Activated B cell treated with CpG ODN at 0.5 μM for 24 hours (primary cell): ENCODE data around the gene HBG2. TPM values are rescaled to one million over a fixed set of nuclear protein-coding genes. Genes with fewer than 3 reads are reported as not detected.
"Not testable (repeated sequence)": the region's sequence is repeated elsewhere in the genome, so short reads cannot be mapped to it uniquely, and the experiment has no call there.

ENCODE experiments used
- ATAC-seq: fragments of 200-7000 bp; cut with Tn5 transposase; one replicate; pipeline ENCODE4 v1.10.0; 2021; ENCODE audit warnings: low read depth, mild to moderate bottlenecking, moderate library complexity
- CTCF ChIA-PET: fragments of 350-600 bp; sonication (Branson Sonifier 250); formaldehyde crosslinking; loops from one replicate; lab custom pipeline; 2021; ENCODE audit warnings: antibody characterized with exemption; lab: Charles Lee
- POLR2A ChIA-PET: fragments of 350-600 bp; sonication (Branson Sonifier 250); formaldehyde crosslinking; loops from one replicate; lab custom pipeline; 2021; ENCODE audit warnings: antibody characterized with exemption; lab: Charles Lee
- DNase-seq: peaks from one replicate; pipeline ENCODE4 v3.0.0; 2022
- H3K27ac Mint-ChIP-seq: one replicate; pipeline ENCODE4 v1.8.0; 2020; ENCODE audit warnings: mixed read lengths
- H3K27me3 Mint-ChIP-seq: one replicate; pipeline ENCODE4 v1.8.0; 2021; ENCODE audit warnings: mixed read lengths
- H3K36me3 Mint-ChIP-seq: one replicate; pipeline ENCODE4 v1.8.0; 2021; ENCODE audit warnings: low read depth, mixed read lengths
- H3K4me1 Mint-ChIP-seq: one replicate; pipeline ENCODE4 v1.8.0; 2021; ENCODE audit warnings: mixed read lengths
- H3K4me3 Mint-ChIP-seq: one replicate; pipeline ENCODE4 v1.8.0; 2020; ENCODE audit warnings: mild to moderate bottlenecking, mixed read lengths
- H3K9me3 Mint-ChIP-seq: one replicate; pipeline ENCODE4 v1.8.0; 2020; ENCODE audit warnings: mixed read lengths
- CTCF ChIP-seq: fragments of 200-600 bp; IDR thresholded peaks from one replicate; pipeline ENCODE4 v1.8.0; 2022; ENCODE audit warnings: antibody characterized with exemption, mild to moderate bottlenecking
- intact Hi-C: fragments of 100-400 bp; cut with micrococcal nuclease; formaldehyde crosslinking; loops from one replicate; pipeline ENCODE4 v1.15.1; 2024
- total RNA-seq: library from RNA; stranded (reverse); gene quantifications from 2 replicates; pipeline ENCODE4 v1.2.3, GENCODE V29; 2022

HBG2 gene
- total RNA-seq, result not detected in 2 replicates

GRCh38 chr11:5254646-5255413 lies at the start of gene HBG2:
Gene HBG2, minus strand, starts transcription at chr11:5254781. Its CDS starts 53 bp downstream, at chr11:5254728.
- H3K27ac Mint-ChIP-seq, ATAC-seq, H3K4me1 Mint-ChIP-seq, DNase-seq, H3K4me3 Mint-ChIP-seq, CTCF ChIA-PET, H3K9me3 Mint-ChIP-seq, H3K36me3 Mint-ChIP-seq, intact Hi-C loops, H3K27me3 Mint-ChIP-seq, POLR2A ChIA-PET: not testable (repeated sequence)

- H3K36me3 Mint-ChIP-seq, result no peaks in the 10 kb centered on the region
- H3K27me3 Mint-ChIP-seq, result no peaks in the 10 kb centered on the region
- H3K4me1 Mint-ChIP-seq, result no peaks in the 10 kb centered on the region
- ChIA-PET CTCF (no interaction called here), POLR2A (no interaction called here)
- TF ChIP-seq CTCF, result no peak
- ATAC-seq (no peak), DNase-seq (no peak)
- no peak overlapping the region for H3K4me3 Mint-ChIP-seq
- intact Hi-C loops, result no loop called here
- no peak overlapping the region for H3K27ac Mint-ChIP-seq
- H3K9me3 Mint-ChIP-seq, result no peaks in the 10 kb centered on the region
These were observed 49.5 kb upstream of the HBG2 start for GRCh38 chr11:5304046-5304445.

- POLR2A ChIA-PET, result no interaction called here
- Mint-ChIP-seq H3K27ac (no peak overlapping the region), H3K36me3 (no peaks in the 10 kb centered on the region), H3K4me1 (no peaks in the 10 kb centered on the region), H3K27me3 (no peaks in the 10 kb centered on the region), H3K9me3 (no peaks in the 10 kb centered on the region), H3K4me3 (no peak overlapping the region)
- no peak for ATAC-seq
- no peak for TF ChIP-seq CTCF
- no peak for DNase-seq
- CTCF ChIA-PET, result no interaction called here
- intact Hi-C loops, result no loop called here
These were observed 49.0 kb upstream of the HBG2 start for GRCh38 chr11:5303626-5304025.

- CTCF ChIA-PET, result no interaction called here
- no peak for TF ChIP-seq CTCF
- POLR2A ChIA-PET, result no interaction called here
- peaks cover 4% of the 10 kb centered on the region for H3K27me3 Mint-ChIP-seq
- intact Hi-C loops, result no loop called here
- H3K4me3 Mint-ChIP-seq, result no peak within 1 kb of the TSS
- H3K9me3 Mint-ChIP-seq, result no peaks in the 10 kb centered on the region
- ATAC-seq, result no peak
- no peaks in the 10 kb centered on the region for H3K4me1 Mint-ChIP-seq
- H3K36me3 Mint-ChIP-seq, result no peaks in the 10 kb centered on the region
- H3K27ac Mint-ChIP-seq, result no peak within 1 kb of the TSS
- no peak for DNase-seq
These were observed 47.3 kb upstream of the HBG2 start, which contains the start of gene OR51B4 for GRCh38 chr11:5301846-5302245. Gene OR51B4, minus strand, starts transcription at chr11:5301946. Its CDS starts 0 bp downstream, at chr11:5301946.

- H3K4me1 Mint-ChIP-seq, result no peaks in the 10 kb centered on the region
- H3K4me3 Mint-ChIP-seq, result no peak overlapping the region
- ATAC-seq (no peak), DNase-seq (no peak)
- no peak overlapping the region for H3K27ac Mint-ChIP-seq
- peaks cover 9% of the 10 kb centered on the region for H3K27me3 Mint-ChIP-seq
- TF ChIP-seq CTCF, result no peak
- ChIA-PET POLR2A (no interaction called here), CTCF (no interaction called here)
- intact Hi-C loops, result no loop called here
- no peaks in the 10 kb centered on the region for H3K36me3 Mint-ChIP-seq
- H3K9me3 Mint-ChIP-seq, result no peaks in the 10 kb centered on the region
These were observed 45.7 kb upstream of the HBG2 start for GRCh38 chr11:5300251-5300650.
